SH-SY5Y (cell line): ENCODE measurements around the gene NSD2.

Experiments
- GATA2 ChIP-seq: IDR thresholded peaks from 2 replicates; pipeline ENCODE4 v1.6.1; 2011; ENCODE audit warnings: mild to moderate bottlenecking, low read depth, low read length
- GATA3 ChIP-seq: IDR thresholded peaks from 2 replicates; pipeline ENCODE4 v1.6.1; 2011; ENCODE audit warnings: low read depth, mild to moderate bottlenecking, low read length, moderate library complexity

NSD2 gene

GRCh38 chr4:1895971-1896657, 24.9 kb downstream of the NSD2 start:
- TF ChIP-seq GATA2 = no peak
- no peak for TF ChIP-seq GATA3

GRCh38 chr4:1896658-1896991, 25.4 kb downstream of the NSD2 start:
- TF ChIP-seq GATA3 (no peak), GATA2 (no peak)

GRCh38 chr4:1898007-1898406, 26.8 kb downstream of the NSD2 start:
- TF ChIP-seq GATA2 (no peak), GATA3 (no peak)

GRCh38 chr4:1898681-1899080, 27.5 kb downstream of the NSD2 start:
- TF ChIP-seq GATA2 (no peak), GATA3 (no peak)

GRCh38 chr4:1899149-1900086, 28.2 kb downstream of the NSD2 start:
- TF ChIP-seq GATA3 = no peak
- no peak for TF ChIP-seq GATA2

- no peak for TF ChIP-seq GATA3
- TF ChIP-seq GATA2 = no peak
These were observed 28.9 kb downstream of the NSD2 start for GRCh38 chr4:1900087-1900433.

- TF ChIP-seq GATA2 = no peak
- no peak for TF ChIP-seq GATA3
These were observed 29.4 kb downstream of the NSD2 start for GRCh38 chr4:1900624-1901023.

GRCh38 chr4:1901127-1901526, 29.9 kb downstream of the NSD2 start:
- no peak for TF ChIP-seq GATA2
- no peak for TF ChIP-seq GATA3

GRCh38 chr4:1902243-1902642, 31.1 kb downstream of the NSD2 start:
- TF ChIP-seq GATA2 (no peak), GATA3 (no peak)

GRCh38 chr4:1903035-1903434, 31.8 kb downstream of the NSD2 start:
- TF ChIP-seq GATA3 (no peak), GATA2 (no peak)

GRCh38 chr4:1904042-1904441, 32.8 kb downstream of the NSD2 start:
- TF ChIP-seq GATA3 (no peak), GATA2 (no peak)

GRCh38 chr4:1907848-1908525, 36.8 kb downstream of the NSD2 start:
- no peak for TF ChIP-seq GATA2
- TF ChIP-seq GATA3 = no peak

GRCh38 chr4:1910643-1911042, 39.5 kb downstream of the NSD2 start:
- TF ChIP-seq GATA3 = no peak
- no peak for TF ChIP-seq GATA2

- no peak for TF ChIP-seq GATA2
- TF ChIP-seq GATA3 = no peak
These were observed 51.6 kb downstream of the NSD2 start for GRCh38 chr4:1922821-1923220.
